Activated T-helper 9 cell treated with anti-CD3 and anti-CD28 coated beads, Interleukin-2, amount 50 U/mL, for 16 hours (primary cell): ENCODE results near the gene ONECUT3.
"Not testable (repeated sequence)": the region's sequence is repeated elsewhere in the genome, so short reads cannot be mapped to it uniquely, and the experiment has no call there.

Experiments used
- DNase-seq: peaks from one replicate; pipeline ENCODE4 v3.0.0-alpha.2; 2020; ENCODE audit warnings: low read depth

Gene ONECUT3

DNA sequence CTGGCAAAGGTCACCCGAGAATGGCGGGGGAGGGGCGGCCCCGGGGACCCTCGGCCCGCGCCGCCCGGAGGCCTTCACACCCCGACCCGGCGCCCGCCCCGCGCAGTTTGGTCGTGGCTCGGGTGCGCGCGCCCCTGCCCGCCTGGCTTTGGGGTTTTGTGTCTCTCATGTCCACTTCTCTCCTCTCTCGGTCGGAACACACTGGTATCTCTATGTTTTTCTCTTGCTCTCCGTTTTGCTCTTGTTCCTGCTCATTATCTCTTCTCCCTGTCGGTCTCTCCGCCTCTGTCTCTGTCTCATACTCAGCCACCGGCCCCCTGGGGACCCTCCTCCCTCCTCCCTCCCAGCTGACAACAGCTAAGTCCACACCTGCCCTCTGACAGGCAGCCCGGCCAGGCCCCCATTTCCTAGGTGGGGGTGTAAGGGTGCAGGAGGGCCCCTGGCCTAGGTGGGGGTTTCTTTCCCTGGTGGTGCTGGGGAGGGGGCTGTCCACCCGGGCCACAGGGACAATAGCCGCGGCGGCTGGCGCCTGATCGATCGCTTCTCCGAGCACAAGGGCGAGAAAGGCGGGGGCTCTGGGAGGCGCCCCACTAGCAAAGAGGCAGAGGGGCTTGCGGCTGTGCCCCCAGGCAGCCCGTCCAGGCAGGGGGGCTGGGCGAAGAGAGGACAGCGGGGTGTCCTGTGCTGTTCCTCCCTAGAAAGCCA lies 2.3 kb downstream of the ONECUT3 start:
- no peak for DNase-seq

GRCh38 chr19:1756264-1756663 lies 3.0 kb downstream of the ONECUT3 start:
- no peak for DNase-seq

GRCh38 chr19:1756705-1757465 lies 3.6 kb downstream of the ONECUT3 start:
- no peak for DNase-seq

DNA sequence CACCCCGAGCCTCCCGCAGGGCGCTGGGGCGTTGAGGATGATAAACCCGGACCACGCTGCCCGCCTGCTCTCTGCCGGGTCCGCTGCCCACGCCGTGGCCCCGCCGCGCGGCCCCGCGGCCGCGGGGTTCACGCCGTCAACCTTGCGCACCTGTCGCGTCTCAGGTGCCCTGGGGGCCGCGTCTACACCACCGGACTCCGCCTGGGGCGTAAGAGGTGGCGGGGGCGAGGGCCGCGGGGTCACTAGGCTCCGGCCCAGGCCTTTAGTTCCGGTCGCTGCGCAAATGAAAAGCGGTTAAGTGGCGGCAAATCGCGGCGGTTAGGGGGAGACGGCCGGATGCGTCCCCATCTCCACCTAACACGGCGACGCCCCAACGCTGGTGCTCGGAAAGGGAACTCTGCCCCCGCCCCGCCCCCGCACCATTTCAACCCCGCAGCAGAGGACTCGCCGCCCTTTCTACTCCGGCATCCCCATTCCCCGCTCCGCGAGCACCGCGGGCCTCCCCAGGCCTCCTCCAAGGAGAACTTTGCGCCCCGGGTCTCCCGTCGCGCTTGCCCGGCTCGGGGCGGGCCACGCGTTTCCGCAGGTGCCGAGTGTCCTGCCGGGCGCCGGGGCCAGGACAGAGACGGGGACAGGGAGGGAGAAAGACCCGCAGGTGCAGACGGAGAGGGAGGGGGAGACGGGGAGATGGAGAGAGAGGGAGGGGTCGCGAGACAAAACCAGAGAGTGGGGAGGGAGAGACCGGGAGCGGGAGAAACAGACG lies 4.3 kb downstream of the ONECUT3 start:
- DNase-seq, result no peak

GRCh38 chr19:1758231-1758577 lies 4.9 kb downstream of the ONECUT3 start:
- DNase-seq, result no peak

DNA sequence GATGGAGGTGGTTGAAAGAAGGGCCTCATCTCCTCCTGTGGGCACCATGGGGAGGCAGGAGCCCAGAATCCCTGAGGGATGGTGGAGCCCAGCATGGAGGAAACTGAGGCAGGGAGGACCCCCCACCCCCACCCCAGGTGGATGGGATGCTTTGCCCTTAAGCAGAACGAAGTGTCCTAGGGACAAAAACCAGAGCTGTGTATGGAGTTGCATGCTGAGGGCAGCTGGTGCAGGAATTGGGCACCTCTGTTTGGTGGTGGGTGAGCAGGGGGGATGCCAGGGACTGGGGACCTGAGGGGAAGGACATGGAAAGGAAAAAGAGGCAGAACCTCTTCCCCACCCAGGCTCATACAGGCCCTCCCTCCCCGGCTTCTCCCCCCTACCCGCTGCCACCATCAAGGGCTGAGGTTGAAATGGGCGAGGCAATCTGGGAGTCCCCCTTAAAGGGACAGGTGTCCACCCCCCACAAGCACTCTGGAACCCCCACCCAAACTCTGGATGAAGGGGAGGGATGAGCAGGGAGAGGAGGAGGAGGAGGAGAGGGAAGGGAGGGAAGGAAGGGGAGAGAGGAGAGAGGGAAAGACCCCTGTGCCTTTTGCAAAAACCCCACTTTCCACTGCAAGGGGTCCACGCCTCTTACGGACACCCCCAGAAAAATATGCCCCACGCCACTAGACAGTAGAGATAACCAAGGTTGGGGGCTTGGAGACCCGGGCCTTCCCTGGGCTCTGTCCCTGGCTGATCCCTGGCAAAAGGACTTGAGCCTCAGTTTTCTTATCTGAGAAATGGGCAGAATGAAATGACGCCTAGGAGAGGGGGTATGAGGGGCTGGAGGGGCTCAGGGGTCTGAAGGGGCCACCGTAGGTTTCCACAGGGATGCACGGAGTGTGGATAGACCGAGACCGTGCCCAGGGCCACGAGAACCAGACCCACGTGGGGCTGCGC lies 5.9 kb downstream of the ONECUT3 start:
- DNase-seq, result no peak

DNA sequence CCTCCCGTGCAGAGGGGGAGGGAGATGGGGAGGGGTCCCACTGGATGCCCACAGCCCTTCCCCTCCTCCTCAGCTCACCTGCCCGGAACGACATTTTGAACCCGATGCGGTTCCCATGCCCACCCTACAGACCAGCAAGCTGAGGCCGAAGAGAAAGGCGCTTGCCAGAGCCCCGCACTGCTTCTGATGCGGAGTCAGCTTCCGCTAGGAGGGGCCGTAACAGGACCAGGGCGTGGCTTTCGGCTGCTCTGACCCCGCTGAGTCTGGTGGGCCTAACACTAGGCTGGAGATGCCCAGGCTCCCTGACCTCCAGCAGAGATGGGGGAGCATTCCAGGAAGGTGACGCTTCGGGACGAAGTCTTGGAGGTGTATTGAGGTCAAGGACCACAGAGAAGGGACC lies 6.7 kb downstream of the ONECUT3 start:
- no peak for DNase-seq

DNA sequence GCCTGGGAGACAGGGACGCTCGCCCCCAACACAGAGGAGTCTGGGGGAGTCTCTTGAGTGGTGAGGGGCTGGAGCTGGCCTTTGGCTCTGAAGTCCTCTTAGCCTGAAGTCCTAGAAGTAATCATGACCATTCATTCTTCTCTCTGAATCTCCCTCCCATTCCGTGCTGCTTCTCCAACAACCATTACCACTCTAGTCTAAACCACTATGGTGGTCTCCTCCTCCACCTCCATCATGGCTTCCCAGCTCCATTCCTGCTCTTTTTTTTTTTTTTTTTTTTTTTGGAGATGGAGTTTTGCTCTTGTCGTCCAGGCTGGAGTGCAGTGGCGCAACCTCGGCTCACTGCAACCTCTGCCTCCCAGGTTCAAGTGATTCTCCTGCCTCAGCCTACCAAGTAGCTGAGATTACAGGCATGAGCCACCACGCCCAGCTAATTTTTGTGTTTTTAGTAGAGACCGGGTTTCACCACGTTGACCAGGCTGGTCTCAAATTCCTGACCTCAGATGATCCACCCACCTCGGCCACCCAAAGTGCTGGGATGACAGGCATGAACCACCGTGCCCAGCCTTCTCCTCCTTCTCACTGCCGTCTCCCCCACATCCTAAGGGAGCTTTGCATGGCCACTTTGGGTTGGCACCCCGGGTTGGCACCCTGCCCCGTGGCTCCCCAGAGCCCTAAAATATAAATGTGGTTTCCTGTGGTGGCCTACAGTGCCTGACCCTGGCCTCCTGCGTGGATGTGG lies 7.7 kb downstream of the ONECUT3 start:
- DNase-seq, result not testable (repeated sequence)

DNA sequence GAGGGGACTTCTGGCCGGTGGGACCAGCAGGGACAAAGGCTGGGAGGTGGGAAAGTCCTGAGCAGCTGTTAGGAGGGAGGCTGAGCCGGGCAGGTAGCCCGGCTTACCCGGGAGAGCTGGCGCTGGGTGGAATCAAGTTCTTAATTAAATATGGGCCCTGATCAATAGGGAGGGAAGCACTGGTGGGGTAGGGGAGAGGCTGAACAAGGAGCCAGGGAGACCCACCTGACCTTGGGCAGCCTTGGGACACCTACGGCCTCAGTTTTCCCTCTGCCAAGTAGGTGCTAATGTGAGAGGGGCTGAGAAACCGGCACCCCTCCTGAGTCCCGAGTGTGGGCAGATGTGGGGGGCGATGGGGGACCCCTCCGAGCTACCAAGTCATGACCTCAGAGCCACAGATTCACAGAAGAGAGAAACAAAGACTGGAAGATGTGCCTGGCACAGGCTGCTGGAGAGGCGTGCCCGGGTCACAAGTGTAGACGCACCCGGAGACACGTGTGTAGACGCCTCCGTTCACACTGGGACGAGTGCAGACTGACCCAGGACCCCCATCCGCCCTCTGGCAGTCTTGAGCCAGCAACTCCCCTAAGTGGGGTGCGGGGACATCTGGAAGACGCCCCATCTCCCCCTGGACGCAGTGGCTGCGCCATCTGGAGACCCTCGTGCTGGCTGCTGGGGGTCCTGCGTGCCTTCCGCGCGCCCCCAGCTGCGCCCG lies 8.4 kb downstream of the ONECUT3 start:
- no peak for DNase-seq

- DNase-seq, result no peak
Observed at GRCh38 chr19:1762243-1763117, 9.2 kb downstream of the ONECUT3 start.

GRCh38 chr19:1763648-1764639 lies 10.6 kb downstream of the ONECUT3 start:
- DNase-seq, result no peak

- no peak for DNase-seq
Observed at GRCh38 chr19:1764729-1765128, 11.4 kb downstream of the ONECUT3 start.

DNA sequence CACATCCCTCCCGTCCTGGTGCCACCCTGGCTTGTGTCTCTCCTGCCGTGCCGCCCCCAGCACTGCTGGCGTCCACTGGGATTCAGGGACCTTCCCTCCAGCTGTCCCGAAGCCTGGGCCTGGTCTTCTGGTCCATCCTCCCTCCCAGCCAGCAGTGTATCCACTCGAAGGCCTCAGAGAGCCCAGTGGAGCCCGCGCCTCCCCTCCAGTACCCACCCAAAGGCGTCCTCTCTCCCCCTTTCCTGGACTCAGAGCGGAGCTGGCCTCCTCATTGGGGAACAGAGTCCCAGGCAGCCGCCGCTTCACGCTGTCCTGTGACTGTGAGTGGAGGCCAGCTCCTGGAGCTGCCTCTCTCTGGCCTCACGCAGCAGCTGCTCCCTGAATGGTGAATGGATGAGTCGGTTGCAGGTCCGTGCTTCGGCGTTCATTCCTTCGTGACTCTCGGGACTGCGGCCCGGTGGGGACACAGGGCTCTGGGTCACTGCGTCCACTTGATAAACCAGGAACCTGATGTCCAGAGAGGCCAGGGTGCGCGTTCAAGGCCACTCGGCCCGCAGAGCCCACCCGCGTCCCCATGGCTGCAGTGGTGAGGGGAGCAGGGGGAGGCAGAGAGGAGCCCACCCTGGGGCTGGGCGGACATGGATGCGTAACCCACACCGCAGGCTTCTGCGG lies 12.1 kb downstream of the ONECUT3 start:
- no peak for DNase-seq

DNA sequence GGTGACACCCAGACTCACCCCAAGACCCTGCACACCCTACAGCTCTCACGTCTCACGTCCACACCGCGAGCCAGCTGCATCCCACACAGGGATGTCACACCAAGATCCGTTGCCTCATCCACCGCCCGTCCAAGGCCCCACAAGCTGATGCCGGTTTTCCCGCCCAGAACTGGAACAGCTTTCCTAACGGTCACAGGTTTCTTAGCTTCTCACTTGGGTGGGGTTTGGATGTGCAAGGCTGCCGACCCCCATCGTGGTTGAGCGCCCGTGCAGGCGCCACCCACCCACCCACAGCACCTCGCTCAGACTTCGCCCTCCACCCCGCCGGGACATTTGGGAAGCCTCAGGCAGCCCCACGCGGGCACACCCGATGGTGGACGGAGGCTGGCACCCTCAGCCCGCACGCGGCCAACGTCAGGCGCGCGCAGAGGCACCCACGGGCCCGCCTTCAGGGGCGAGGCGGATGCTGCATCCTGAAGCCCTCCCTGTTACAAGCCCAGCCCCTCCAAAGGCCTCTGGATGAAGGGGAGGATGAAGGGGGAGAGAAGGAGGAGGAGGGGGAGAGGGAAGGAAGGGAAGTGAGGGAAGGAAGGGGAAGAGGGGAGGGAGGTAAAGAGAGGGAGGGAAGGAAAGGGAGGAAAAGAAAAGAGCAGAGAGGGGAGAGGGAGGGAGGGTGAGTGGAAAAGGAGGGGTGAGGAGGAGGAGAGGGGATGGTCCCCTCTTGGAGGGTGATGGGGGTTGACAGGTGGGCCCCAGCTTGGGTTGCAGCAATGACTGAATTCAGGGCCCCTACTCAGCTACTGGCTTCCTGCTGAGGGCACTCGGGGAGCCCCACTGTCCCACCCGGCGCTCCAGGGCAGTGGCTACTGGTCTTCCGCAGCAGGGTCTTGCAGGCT lies 12.8 kb downstream of the ONECUT3 start:
- no peak for DNase-seq

GRCh38 chr19:1766800-1767352 lies 13.6 kb downstream of the ONECUT3 start:
- DNase-seq, result no peak

GRCh38 chr19:1767464-1767933 lies 14.2 kb downstream of the ONECUT3 start:
- peak; percentile 34 for DNase-seq
